ENCODE results near the gene OR5AR1. TPM values are rescaled to one million over a fixed set of nuclear protein-coding genes. Genes with fewer than 3 reads are reported as not detected.

OR5AR1 gene
- total RNA-seq, 1 experiment from 2014 or later: not detected

DNA sequence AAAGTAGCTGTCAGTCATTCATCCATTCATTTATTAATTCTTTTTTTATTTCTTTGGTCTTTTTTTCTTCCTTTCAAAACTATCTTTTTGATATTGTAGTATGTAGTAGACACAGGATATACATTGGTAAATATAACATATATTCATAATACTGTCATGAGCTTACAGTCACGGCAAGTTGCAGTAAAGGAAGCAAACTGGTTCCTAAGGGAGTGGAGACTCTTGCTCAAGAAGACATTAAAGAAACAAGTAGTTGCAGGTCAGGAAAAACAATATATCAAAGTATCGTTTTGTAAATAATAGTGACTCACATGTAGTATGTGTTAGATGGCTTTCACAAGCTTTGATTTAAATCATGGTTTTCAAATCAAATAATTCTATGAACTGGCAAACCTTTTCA lies 7.5 kb downstream of the OR5AR1 start:
- H3K4me1 ChIP-seq (ENCODE audit: insufficient read depth, low read length): no peaks in the 10 kb centered on the region
- no peaks in the 10 kb centered on the region for H3K23me2 ChIP-seq (ENCODE audit: insufficient read length, low read depth, low read length, poor library complexity, severe bottlenecking)
- no peaks in the 10 kb centered on the region for H3K9me3 ChIP-seq (ENCODE audit: control insufficient read depth, low read depth, low read length)
- peaks cover 3 to 5% of the 10 kb centered on the region in 2 experiments for H3K4me1 Mint-ChIP-seq
- no peak overlapping the region for H2AK5ac ChIP-seq (ENCODE audit: insufficient read length, low read length)
- no peak overlapping the region for H3K4me3 Mint-ChIP-seq
- no peak overlapping the region for H2BK5ac ChIP-seq (ENCODE audit: insufficient read length, low read length)
- H2BK120ac ChIP-seq (ENCODE audit: low read depth, low read length, poor library complexity, severe bottlenecking): no peak overlapping the region
- no peaks in the 10 kb centered on the region for H3K27me3 ChIP-seq (ENCODE audit: insufficient read depth, low read length)
- H3K9ac ChIP-seq (ENCODE audit: extremely low read depth, insufficient read length, low read length): no peak overlapping the region
- H3K27ac ChIP-seq (ENCODE audit: insufficient read length, low read depth, low read length): no peak overlapping the region
- H3K79me2 ChIP-seq (ENCODE audit: insufficient read depth, low read length): no peaks in the 10 kb centered on the region
- H3K79me1 ChIP-seq (ENCODE audit: insufficient read depth, low read depth, low read length, poor library complexity, severe bottlenecking): no peaks in the 10 kb centered on the region
- no peaks in the 10 kb centered on the region for H4K20me1 ChIP-seq (ENCODE audit: control insufficient read depth, insufficient read depth, insufficient read length)
- no CpG with 5 or more reads among the region's 2 CpGs for WGBS (ENCODE audit: extremely low coverage, insufficient read length, low lambda C conversion rate)
- H2BK20ac ChIP-seq (ENCODE audit: low read depth, low read length, poor library complexity, severe bottlenecking): no peak overlapping the region
- H3K14ac ChIP-seq (ENCODE audit: insufficient read depth, low read length): no peak overlapping the region
- no peak overlapping the region for H3K56ac ChIP-seq (ENCODE audit: insufficient read length, low read depth, low read length)
- no peak for DNase-seq
- no peak overlapping the region for H3K18ac ChIP-seq (ENCODE audit: insufficient read length, low read depth, low read length)
- H2BK15ac ChIP-seq (ENCODE audit: low read depth, low read length): no peak overlapping the region
- H2AFZ ChIP-seq (ENCODE audit: low read length): no peak overlapping the region
- H3K4ac ChIP-seq (ENCODE audit: low read depth, low read length): no peak overlapping the region
- no peak overlapping the region for H3K23ac ChIP-seq (ENCODE audit: insufficient read length, low read depth, low read length)
- no peak overlapping the region for H4K5ac ChIP-seq (ENCODE audit: insufficient read length, low read depth, low read length)
- H3K27ac Mint-ChIP-seq: no peak overlapping the region
- no peak overlapping the region for H4K91ac ChIP-seq (ENCODE audit: insufficient read length, low read depth, low read length)
- H3K9me3 Mint-ChIP-seq: no peaks in the 10 kb centered on the region
- no peak overlapping the region for H2BK12ac ChIP-seq (ENCODE audit: insufficient read length, low read depth, low read length)
- no peaks in the 10 kb centered on the region for H3K27me3 Mint-ChIP-seq (ENCODE audit: low read depth)
- no peak overlapping the region for H4K8ac ChIP-seq (replicated peaks; ENCODE audit: insufficient read length, low read depth, low read length)
- H3T11ph ChIP-seq (ENCODE audit: low read length): no peak overlapping the region
- TF ChIP-seq CTCF (conservative IDR thresholded peaks at IDR 0.05): no peak
- H3K4me2 ChIP-seq (ENCODE audit: insufficient read depth, insufficient read length, low read length): no peak overlapping the region
- peaks cover 0 to 8% (median 0%) of the 10 kb centered on the region in 3 experiments; a peak in 3 of 7 replicates for H3K36me3 Mint-ChIP-seq (ENCODE audit: insufficient read depth in 1 of 3, low read depth in 3 of 3)
